K562 (cell line): ENCODE data around the gene RUSC1. TPM values are rescaled to one million over a fixed set of nuclear protein-coding genes. Genes with fewer than 3 reads are reported as not detected.

Experiments
- ATAC-seq: fragments of 200-7000 bp; cut with Tn5 transposase; 3 replicates; pipeline ENCODE4 v1.9.1; 2020; ENCODE audit warnings: moderate library complexity
- BruUV-seq: library from RNA; stranded (reverse); fragments of 400-500 nt; replicated peaks from 2 replicates; lab custom pipeline; 2021; lab: Mats Ljungman, UMichigan
- CTCF ChIA-PET: fragments of 300-600 bp; formaldehyde crosslinking; extraction: SDS; loops from one replicate; lab custom pipeline; 2021; ENCODE audit warnings: low intra/inter-chr PET ratio; lab: Yijun Ruan, JAX
- POLR2A ChIA-PET: fragments of 300-600, 350-650 bp; sonication (Branson Sonifier 250); formaldehyde crosslinking; extraction: SDS; loops from one replicate; lab custom pipeline; 2021; ENCODE audit warnings: antibody characterized with exemption, inconsistent platforms; lab: Yijun Ruan, JAX
- DNase-seq, 4 experiments: peaks; one replicate each; pipeline versions ENCODE4 v3.0.0 to v3.0.0-alpha.2; 2011 to 2018; ENCODE audit warnings: low spot score in 3 of 4, mixed read lengths in 3 of 4; ENCODE audit errors: extremely low read depth in 1 of 4
- FAIRE-seq: peaks from 2 replicates; lab custom pipeline; 2011; peaks lifted over from hg19 to GRCh38; lab: Jason Lieb, UNC
- H2AFZ ChIP-seq: 2 replicates; pipeline ENCODE4 v1.6.0; 2011; ENCODE audit warnings: low read depth, low read length, control low read depth, inconsistent platforms
- H3K27ac ChIP-seq: fragments of 200-600 bp; 3 replicates; pipeline ENCODE4 v1.8.0; 2011; ENCODE audit warnings: low read depth, mild to moderate bottlenecking, control low read depth, inconsistent platforms, low read length, moderate library complexity, mixed read lengths; ENCODE audit errors: extremely low read depth
- H3K27me3 ChIP-seq, 2 experiments: fragments of 300-600 bp in 1 of 2; 2 replicates in 1 of 2; 3 replicates in 1 of 2; pipeline versions ENCODE4 v1.6.0 to v1.8.0; 2011; ENCODE audit warnings: inconsistent platforms in 2 of 2, low read length in 2 of 2, mild to moderate bottlenecking in 1 of 2, mixed read lengths in 1 of 2, moderate library complexity in 1 of 2; ENCODE audit not compliant: control insufficient read depth in 2 of 2, insufficient read depth in 2 of 2
- H3K36me3 ChIP-seq: fragments of 300-600 bp; 3 replicates; pipeline ENCODE4 v1.8.0; 2011; ENCODE audit warnings: mild to moderate bottlenecking, low read length, inconsistent platforms; ENCODE audit not compliant: control insufficient read depth, insufficient read depth
- H3K4me1 ChIP-seq, 2 experiments: fragments of 200-600 bp in 1 of 2; replicated peaks in 1 of 2; 2 replicates in 1 of 2; 3 replicates in 1 of 2; pipeline versions ENCODE4 v1.5.1 to v1.8.0; 2011; ENCODE audit warnings: inconsistent platforms in 2 of 2, low read length in 2 of 2, mild to moderate bottlenecking in 1 of 2, mixed read lengths in 1 of 2, moderate library complexity in 1 of 2; ENCODE audit not compliant: control insufficient read depth in 2 of 2, insufficient read depth in 2 of 2
- H3K4me2 ChIP-seq: 2 replicates; pipeline ENCODE4 v1.6.1; 2011; ENCODE audit warnings: low read length, control low read depth, inconsistent platforms, mixed read lengths; ENCODE audit not compliant: insufficient read depth
- H3K4me3 ChIP-seq: fragments of 200-600 bp; sonication (generic), shearing (Covaris generic); 2 replicates; pipeline ENCODE4 v1.5.1; 2016; ENCODE audit warnings: control low read depth, inconsistent platforms
- H3K79me2 ChIP-seq: fragments of 200-600 bp; 3 replicates; pipeline ENCODE4 v1.8.0; 2011; ENCODE audit warnings: low read length, inconsistent platforms; ENCODE audit not compliant: control insufficient read depth, insufficient read depth
- H3K9ac ChIP-seq, 2 experiments: 2 replicates each; pipeline versions ENCODE4 v1.6.0 to v1.6.1; 2011; ENCODE audit warnings: low read depth in 2 of 2, low read length in 2 of 2, control low read depth in 1 of 2, inconsistent platforms in 1 of 2, mild to moderate bottlenecking in 1 of 2, mixed read lengths in 1 of 2; ENCODE audit not compliant: insufficient read depth in 1 of 2
- H3K9me1 ChIP-seq: one replicate; pipeline ENCODE4 v1.6.0; 2011; ENCODE audit warnings: inconsistent platforms, mild to moderate bottlenecking, low read length, moderate library complexity; ENCODE audit not compliant: control insufficient read depth, insufficient read depth
- H3K9me3 ChIP-seq: replicated peaks from 2 replicates; pipeline ENCODE4 v1.5.1; 2011; ENCODE audit warnings: low read depth, low read length, inconsistent platforms; ENCODE audit not compliant: control insufficient read depth, insufficient read depth
- H4K20me1 ChIP-seq: replicated peaks from 2 replicates; pipeline ENCODE4 v1.6.1; 2011; ENCODE audit warnings: low read length, inconsistent platforms, mixed read lengths; ENCODE audit not compliant: control insufficient read depth, insufficient read depth
- BHLHE40 ChIP-seq: IDR thresholded peaks from 2 replicates; pipeline ENCODE4 v1.6.1; 2011; ENCODE audit warnings: low read length, improper control_type of control experiment
- CBFA2T2 ChIP-seq: fragments of 450-650 bp; conservative IDR thresholded peaks from 2 replicates; pipeline ENCODE4 v1.6.1; 2017; ENCODE audit warnings: mild to moderate bottlenecking
- CXXC5 ChIP-seq: fragments of 250-450 bp; sonication (Bioruptor Pico); IDR thresholded peaks from 2 replicates; pipeline ENCODE4 v1.8.0; 2022; ENCODE audit warnings: inconsistent platforms, mild to moderate bottlenecking, moderate library complexity
- EP300 ChIP-seq: IDR thresholded peaks from 2 replicates; pipeline ENCODE4 v1.6.1; 2012; ENCODE audit warnings: low read length, improper control_type of control experiment
- EP400 ChIP-seq: fragments of 450-650 bp; IDR thresholded peaks from 2 replicates; pipeline ENCODE4 v1.6.1; 2017; ENCODE audit warnings: antibody characterized with exemption, mild to moderate bottlenecking, moderate library complexity
- FOXK2 ChIP-seq, 2 experiments: fragments of 450-650 bp; IDR thresholded peaks in 1 of 2; conservative IDR thresholded peaks in 1 of 2; 2 replicates each; pipeline ENCODE4 v1.6.1; 2016; ENCODE audit warnings: low read depth in 2 of 2, mild to moderate bottlenecking in 1 of 2
- KLF13 ChIP-seq: fragments of 450-650 bp; IDR thresholded peaks from 2 replicates; pipeline ENCODE4 v1.6.1; 2016; ENCODE audit warnings: missing genetic modification characterization, low read depth, mild to moderate bottlenecking, missing compliant biosample characterization, moderate library complexity, borderline replicate concordance
- MXI1 ChIP-seq: IDR thresholded peaks from 2 replicates; pipeline ENCODE4 v1.6.1; 2011; ENCODE audit warnings: low read depth, mild to moderate bottlenecking, improper control_type of control experiment, low read length
- NONO ChIP-seq, 2 experiments: fragments of 200-400 bp in 1 of 2; fragments of 450-650 bp in 1 of 2; formaldehyde crosslinking in 1 of 2; IDR thresholded peaks; 2 replicates each; pipeline ENCODE4 v1.6.1; 2017; ENCODE audit warnings: low read depth in 2 of 2, mild to moderate bottlenecking in 2 of 2, moderate library complexity in 2 of 2, low read length in 1 of 2
- NR2C1 ChIP-seq, 2 experiments: fragments of 450-650 bp; IDR thresholded peaks; 2 replicates each; pipeline ENCODE4 v1.6.1; 2017; ENCODE audit warnings: mild to moderate bottlenecking in 2 of 2, antibody characterized with exemption in 1 of 2, inconsistent platforms in 1 of 2, missing compliant biosample characterization in 1 of 2, missing genetic modification characterization in 1 of 2
- PHF20 ChIP-seq: fragments of 450-650 bp; IDR thresholded peaks from 2 replicates; pipeline ENCODE4 v1.6.1; 2018; ENCODE audit not compliant: partially characterized antibody
- POLR2A ChIP-seq: fragments of 450-650 bp; conservative IDR thresholded peaks from 2 replicates; pipeline ENCODE4 v1.6.1; 2016
- POLR2AphosphoS5 ChIP-seq: IDR thresholded peaks from 2 replicates; pipeline ENCODE4 v1.6.1; 2011; ENCODE audit warnings: mild to moderate bottlenecking, low read depth, low read length, moderate library complexity; ENCODE audit not compliant: control insufficient read depth, insufficient read depth
- RBFOX2 ChIP-seq: fragments of 200-400 bp; formaldehyde crosslinking; IDR thresholded peaks from 2 replicates; pipeline ENCODE4 v1.6.1; 2017; ENCODE audit warnings: low read depth, mild to moderate bottlenecking, low read length, moderate library complexity
- SNRNP70 ChIP-seq: fragments of 200-400 bp; formaldehyde crosslinking; optimal IDR thresholded peaks from 2 replicates; pipeline ENCODE3; 2017; ENCODE audit warnings: low read depth, low read length
- TEAD1 ChIP-seq, 2 experiments: fragments of 450-650 bp in 1 of 2; sonication (generic) in 1 of 2; formaldehyde crosslinking; IDR thresholded peaks; 2 replicates each; pipeline versions ENCODE4 v1.4.0 to v1.8.0; 2020 to 2022; ENCODE audit warnings: mild to moderate bottlenecking in 2 of 2, missing genetic modification reagents in 1 of 2
- TGIF2 ChIP-seq: sonication (generic); formaldehyde crosslinking; IDR thresholded peaks from 2 replicates; pipeline ENCODE4 v1.8.1; 2022; ENCODE audit warnings: mild to moderate bottlenecking, missing genetic modification reagents, moderate library complexity
- WHSC1 ChIP-seq: IDR thresholded peaks from one replicate; pipeline ENCODE4 v1.6.1; 2012; ENCODE audit warnings: low read length, control low read depth, inconsistent platforms
- YBX1 ChIP-seq: fragments of 450-650 bp; IDR thresholded peaks from 2 replicates; pipeline ENCODE4 v1.7.1; 2016; ENCODE audit warnings: mild to moderate bottlenecking
- ZBTB7A ChIP-seq: IDR thresholded peaks from 2 replicates; pipeline ENCODE4 v1.6.1; 2011; ENCODE audit warnings: low read depth, mild to moderate bottlenecking, low read length, moderate library complexity, borderline replicate concordance; ENCODE audit not compliant: control insufficient read depth
- ZC3H4 ChIP-seq: sonication (generic); formaldehyde crosslinking; IDR thresholded peaks from 2 replicates; pipeline ENCODE4 v1.9.0; 2021; ENCODE audit warnings: missing genetic modification reagents, borderline replicate concordance
- ZNF696 ChIP-seq: fragments of 250-450 bp; sonication (Bioruptor Pico); conservative IDR thresholded peaks from 2 replicates; pipeline ENCODE4 v1.4.0; 2020; ENCODE audit warnings: mild to moderate bottlenecking, moderate library complexity
- ZSCAN32 ChIP-seq: fragments of 450-650 bp; formaldehyde crosslinking; IDR thresholded peaks from 2 replicates; pipeline ENCODE4 v1.4.0; 2020; ENCODE audit warnings: mild to moderate bottlenecking, moderate library complexity
- WGBS: fragments of 100-300 bp; shearing (Covaris generic); methylation state at CpG from one replicate; pipeline ENCODE4 v1.1.6; 2016; ENCODE audit warnings: low coverage, mixed read lengths; ENCODE audit not compliant: insufficient coverage; ENCODE audit errors: missing lambda C conversion rate; 5-methylcytosine and 5-hydroxymethylcytosine counted together
- in situ Hi-C: fragments of 300-500 bp; cut with MboI; formaldehyde crosslinking; loops from 4 replicates; pipeline ENCODE4 v1.15.0; 2018; ENCODE audit warnings: inconsistent platforms, mixed read lengths
- intact Hi-C: fragments of 100-400 bp; cut with micrococcal nuclease; formaldehyde crosslinking; loops from 2 replicates; pipeline ENCODE4 v1.14.2; 2022
- polyA plus RNA-seq, 8 experiments: library from polyadenylated mRNA; depleted of rRNA in 4 of 8; stranded (reverse) in 5 of 8; unstranded in 3 of 8; fragments of >200 nt; fragmentation: Nextera tagmentation in 2 of 8; fragmentation: Illumina TruSeq in 1 of 8; extraction: Ambion mirVana in 2 of 8; extraction: Trizol in 1 of 8; gene quantifications; 2 replicates each; pipeline versions ENCODE4 v1.2.1 to v1.2.3, GENCODE V29; 2011 to 2014; ENCODE audit warnings: inconsistent platforms in 1 of 8, missing spikeins in 1 of 8
- total RNA-seq, 7 experiments: library from RNA; depleted of rRNA in 6 of 7; stranded (reverse); fragments of >200 nt in 6 of 7; fragmentation: Illumina TruSeq in 2 of 7; extraction: Trizol in 2 of 7; gene quantifications; 2 replicates each; pipeline versions ENCODE4 v1.2.1 to v1.2.3, GENCODE V29; 2011 to 2021; ENCODE audit warnings: low replicate concordance in 1 of 7

The RUSC1 gene
- total and polyA plus RNA-seq, 9 of the 15 experiments (the other 6 are each of a cell fraction or from before 2014, with no cell fraction given), result 5.7 to 68.3 (median 33.6) TPM

DNA sequence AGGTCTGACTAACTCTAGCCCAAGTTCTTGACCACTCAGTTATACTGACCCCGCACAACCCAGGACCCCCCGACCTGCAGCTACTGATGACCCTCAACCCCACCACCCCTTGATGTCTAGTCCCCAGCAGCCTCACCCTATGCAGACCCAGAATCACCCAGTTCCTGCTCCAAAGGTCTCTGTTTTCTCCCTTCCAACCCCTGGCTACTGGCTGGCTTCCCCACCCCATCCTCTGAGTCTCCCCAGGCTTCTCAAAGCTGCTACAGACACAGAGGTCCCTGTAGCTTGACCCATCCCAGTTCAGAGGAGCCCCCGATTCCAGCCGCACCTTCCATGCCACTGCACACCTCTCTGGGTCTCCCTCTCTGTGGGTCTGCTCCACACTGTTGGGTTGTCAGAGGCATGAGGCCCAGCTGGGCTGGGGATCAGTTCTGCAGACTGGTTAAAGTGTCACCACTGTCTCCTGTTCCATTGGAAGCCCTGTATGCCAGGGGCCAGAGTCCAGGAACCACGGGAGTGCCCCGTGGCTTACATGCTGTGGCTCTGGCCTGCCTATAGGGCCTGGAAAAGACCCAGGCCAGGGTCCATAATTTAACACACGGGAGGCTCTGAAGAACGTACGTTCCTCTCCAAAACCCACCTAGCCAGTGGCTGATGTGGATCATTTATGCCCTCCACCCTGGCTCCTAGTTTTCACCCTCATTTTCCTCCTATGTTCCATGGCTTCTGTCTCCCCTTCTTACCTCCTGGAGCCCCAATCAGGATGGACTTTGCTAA, 20.0 kb upstream of the RUSC1 start (continued):
- TF ChIP-seq ZC3H4 (CRISPR knock-in tag) (no peak), ZSCAN32 (CRISPR knock-in tag) (no peak), EP300 (no peak), YBX1 (no peak), ZBTB7A (no peak), WHSC1 (peak; percentile 30), TGIF2 (CRISPR knock-in tag) (no peak), PHF20 (no peak), TEAD1 (CRISPR knock-in tag; IDR thresholded peaks at IDR 0.05) (peak in 1 of 2 experiments; percentile 33; a peak in 1 of 4 replicates), RBFOX2 (peak; percentile 34; the same call in 1 of the 2 replicates), NONO (IDR thresholded peaks at IDR 0.05; ENCODE audit: low read depth in 2 of 2, low read length in 1 of 2) (no peak)

DNA sequence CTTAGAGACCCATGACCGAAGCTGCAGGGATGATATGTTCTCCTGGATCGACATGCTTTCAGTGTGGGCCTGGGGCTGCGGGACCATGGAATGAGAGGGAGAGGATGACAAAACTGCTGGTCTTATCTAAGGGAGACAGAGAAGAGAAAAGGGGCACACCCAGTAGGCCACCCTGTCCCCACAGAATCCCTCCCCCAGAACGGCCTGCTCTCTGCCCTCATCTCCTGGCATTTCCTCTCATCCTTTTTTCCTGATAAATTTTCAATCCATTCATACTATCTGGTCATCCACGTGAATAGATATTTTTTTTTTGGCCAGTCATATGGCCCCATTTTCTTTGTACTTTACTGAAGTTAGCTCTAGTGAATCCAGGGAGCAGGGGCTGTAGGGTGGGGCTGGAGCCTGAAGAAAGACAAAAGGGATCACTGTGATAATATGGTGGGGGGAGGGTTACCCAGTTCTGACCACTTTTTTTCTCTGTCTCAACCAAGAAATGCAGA, 19.3 kb upstream of the RUSC1 start, which contains the start of gene PKLR:
Gene PKLR, minus strand, starts transcription at position 97 of the 500 bp plus-strand sequence. Its CDS starts 43 bp downstream, at position 54.
- BruUV-seq, result no TSS peak
- Histone ChIP-seq H4K20me1 (no peaks in the 10 kb centered on the region), H3K36me3 (peaks cover 8% of the 10 kb centered on the region), H3K4me3 (peak within 1 kb of the TSS; percentile 43), H3K9me3 (no peaks in the 10 kb centered on the region), H3K4me2 (peak within 1 kb of the TSS; percentile 92), H2AFZ (peak within 1 kb of the TSS; percentile 80), H3K9ac (peak within 1 kb of the TSS; percentile 80 to 94), H3K27ac (peak within 1 kb of the TSS; percentile 78), H3K27me3 (no peaks in the 10 kb centered on the region), H3K4me1 (peaks cover 18 to 38% of the 10 kb centered on the region in 2 experiments; a peak in 4 of 5 replicates), H3K79me2 (peaks cover 39% of the 10 kb centered on the region), H3K9me1 (no peaks in the 10 kb centered on the region)
- intact Hi-C loops, result loop anchor here (2.0 kb wide), 1 partner anchor 25 kb away; the partner anchor contains the start of gene HCN3
- FAIRE-seq, result peak; percentile 94
- in situ Hi-C loops, result loop anchor here (25.0 kb wide), 1 partner anchor 1436 kb away; the partner anchor contains the start of genes ISG20L2, METTL25B and MRPL24
- POLR2A ChIA-PET, result interaction anchor here (0.7 to 1.5 kb wide), 4 partner anchors 8 to 17 kb away, joined by 3 to 7 read pairs (median 4); no protein-coding TSS in a partner anchor
- peak; percentile 75 for ATAC-seq
- peak; percentile 76 to 82 (median 78) for DNase-seq
- CTCF ChIA-PET, result no interaction called here
- WGBS, result 0% methylated on average over 5 of the region's 5 CpGs
- peak; percentile 22 for TF ChIP-seq CXXC5 (CRISPR knock-in tag)
- TF ChIP-seq SNRNP70, result no peak
- TF ChIP-seq RBFOX2, result 0 out of 2 replicates have a peak, but pooled peaks have one; percentile 19
- TF ChIP-seq ZNF696 (CRISPR knock-in tag), result no peak
- no peak for TF ChIP-seq NR2C1 (IDR thresholded peaks at IDR 0.05)
- 0 out of 2 replicates have a peak, but pooled peaks have one; percentile 9 for TF ChIP-seq NR2C1 (tag; IDR thresholded peaks at IDR 0.05)
- TF ChIP-seq BHLHE40, result 0 out of 2 replicates have a peak, but pooled peaks have one; percentile 7
- TF ChIP-seq CBFA2T2, result peak; percentile 60
- TF ChIP-seq FOXK2 (conservative IDR thresholded peaks at IDR 0.05 in 1 of 2, IDR thresholded peaks at IDR 0.05 in 1 of 2; ENCODE audit: low read depth in 2 of 2), result peak in 1 of 2 experiments; percentile 3; a peak in 1 of 4 replicates
- peak; percentile 45; the same call in 1 of the 2 replicates for TF ChIP-seq POLR2AphosphoS5
- peak; percentile 56; the same call in 1 of the 2 replicates for TF ChIP-seq EP400
- TF ChIP-seq KLF13 (tag), result no peak
- TF ChIP-seq POLR2A, result peak; percentile 71; the same call in 1 of the 2 replicates
- no peak for TF ChIP-seq MXI1
